Loucy (cell line): ENCODE measurements around the gene ACER2.

Experiments used
- CTCF ChIP-seq: fragments of 200-600 bp; sonication (generic); conservative IDR thresholded peaks from 2 replicates; pipeline ENCODE4 v1.5.1; 2014; ENCODE audit warnings: mild to moderate bottlenecking, antibody characterized with exemption, low read length
- EZH2phosphoT487 ChIP-seq: fragments of 200-600 bp; IDR thresholded peaks from 2 replicates; pipeline ENCODE4 v1.6.1; 2018; ENCODE audit warnings: antibody characterized with exemption, mild to moderate bottlenecking, moderate library complexity, borderline replicate concordance

- no peak for TF ChIP-seq CTCF
- no peak for TF ChIP-seq EZH2phosphoT487
Observed at GRCh38 chr9:19488721-19489120, 79.9 kb downstream of the ACER2 start.
